ENCODE data around the gene TSEN2. TPM values are rescaled to one million over a fixed set of nuclear protein-coding genes. Genes with fewer than 3 reads are reported as not detected.

The TSEN2 gene
- total RNA-seq, 1 experiment from 2014 or later, result 35.5 TPM

DNA sequence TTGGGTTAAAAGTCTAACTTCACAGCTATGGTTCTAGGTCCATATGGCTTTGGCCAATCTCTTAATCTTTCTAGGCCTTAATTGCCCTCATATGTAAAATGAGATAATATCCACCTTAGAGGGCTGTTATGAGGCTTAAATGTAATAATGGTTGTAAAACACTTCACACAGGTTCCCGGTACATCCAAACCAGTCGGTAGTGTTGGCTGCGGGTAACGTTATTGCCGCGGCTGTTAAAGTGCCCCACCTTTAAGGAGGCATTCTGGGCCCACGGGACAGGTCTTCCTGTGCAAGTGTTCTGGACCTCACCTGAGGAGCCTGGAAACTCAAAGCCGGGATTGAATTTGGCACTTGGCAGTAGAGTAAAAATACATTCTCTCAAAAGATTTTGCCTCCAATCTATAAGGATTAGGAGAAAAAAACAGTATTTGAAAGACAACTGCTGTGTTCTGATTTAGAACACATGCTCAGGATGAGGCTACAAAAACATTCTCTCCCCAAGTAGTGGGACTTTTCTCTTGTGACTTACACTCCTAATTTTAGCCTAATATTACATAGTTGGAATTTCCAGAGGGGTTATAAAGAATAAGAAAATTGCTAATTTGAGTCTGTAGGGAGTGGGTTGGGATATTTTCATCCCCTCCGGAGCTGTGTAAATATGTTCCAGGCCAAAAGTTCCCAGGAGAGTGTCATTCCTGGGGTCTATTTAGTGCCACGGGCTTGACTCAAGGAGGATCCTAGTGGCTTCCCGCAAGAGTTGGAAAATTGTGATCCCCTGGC, 44.9 kb upstream of the TSEN2 start:
- Histone ChIP-seq H3K9ac (ENCODE audit: low read length) (no peak overlapping the region), H4K20me1 (ENCODE audit: insufficient read depth) (no peaks in the 10 kb centered on the region), H3K79me2 (ENCODE audit: insufficient read depth, low read length) (no peaks in the 10 kb centered on the region), H3K27ac (ENCODE audit: low read depth, low read length) (no peak overlapping the region), H3K4me3 (replicated peaks in 1 of 2; ENCODE audit: low read depth in 1 of 2, low read length in 2 of 2) (no peak overlapping the region), H3K9me2 (ENCODE audit: insufficient read depth) (no peaks in the 10 kb centered on the region), H3K4me2 (ENCODE audit: low read length) (no peak overlapping the region), H3K9me3 (ENCODE audit: control insufficient read depth in 1 of 2, insufficient read depth in 1 of 2, low read depth in 1 of 2, low read length in 2 of 2) (no peaks in the 10 kb centered on the region), H3K27me3 (ENCODE audit: insufficient read depth, low read length) (no peaks in the 10 kb centered on the region), H3K36me3 (ENCODE audit: control insufficient read depth in 1 of 2, insufficient read depth in 2 of 2, low read length in 2 of 2) (no peaks in the 10 kb centered on the region), H3K4me1 (ENCODE audit: control insufficient read depth in 1 of 2, insufficient read depth in 2 of 2, low read length in 2 of 2) (peaks cover 14 to 33% of the 10 kb centered on the region in 2 experiments), H2AFZ (ENCODE audit: low read depth, low read length, poor library complexity, severe bottlenecking) (no peak overlapping the region)
- no peak for ATAC-seq
- ChIA-PET CTCF (no interaction called here), POLR2A (no interaction called here), RAD21 (ENCODE audit: low non-redundant PET in 1 of 2, low total read pairs in 2 of 2, uncharacterized antibody in 2 of 2, unreplicated experiment in 2 of 2) (no interaction called here)
- TF ChIP-seq, protein P1, sequence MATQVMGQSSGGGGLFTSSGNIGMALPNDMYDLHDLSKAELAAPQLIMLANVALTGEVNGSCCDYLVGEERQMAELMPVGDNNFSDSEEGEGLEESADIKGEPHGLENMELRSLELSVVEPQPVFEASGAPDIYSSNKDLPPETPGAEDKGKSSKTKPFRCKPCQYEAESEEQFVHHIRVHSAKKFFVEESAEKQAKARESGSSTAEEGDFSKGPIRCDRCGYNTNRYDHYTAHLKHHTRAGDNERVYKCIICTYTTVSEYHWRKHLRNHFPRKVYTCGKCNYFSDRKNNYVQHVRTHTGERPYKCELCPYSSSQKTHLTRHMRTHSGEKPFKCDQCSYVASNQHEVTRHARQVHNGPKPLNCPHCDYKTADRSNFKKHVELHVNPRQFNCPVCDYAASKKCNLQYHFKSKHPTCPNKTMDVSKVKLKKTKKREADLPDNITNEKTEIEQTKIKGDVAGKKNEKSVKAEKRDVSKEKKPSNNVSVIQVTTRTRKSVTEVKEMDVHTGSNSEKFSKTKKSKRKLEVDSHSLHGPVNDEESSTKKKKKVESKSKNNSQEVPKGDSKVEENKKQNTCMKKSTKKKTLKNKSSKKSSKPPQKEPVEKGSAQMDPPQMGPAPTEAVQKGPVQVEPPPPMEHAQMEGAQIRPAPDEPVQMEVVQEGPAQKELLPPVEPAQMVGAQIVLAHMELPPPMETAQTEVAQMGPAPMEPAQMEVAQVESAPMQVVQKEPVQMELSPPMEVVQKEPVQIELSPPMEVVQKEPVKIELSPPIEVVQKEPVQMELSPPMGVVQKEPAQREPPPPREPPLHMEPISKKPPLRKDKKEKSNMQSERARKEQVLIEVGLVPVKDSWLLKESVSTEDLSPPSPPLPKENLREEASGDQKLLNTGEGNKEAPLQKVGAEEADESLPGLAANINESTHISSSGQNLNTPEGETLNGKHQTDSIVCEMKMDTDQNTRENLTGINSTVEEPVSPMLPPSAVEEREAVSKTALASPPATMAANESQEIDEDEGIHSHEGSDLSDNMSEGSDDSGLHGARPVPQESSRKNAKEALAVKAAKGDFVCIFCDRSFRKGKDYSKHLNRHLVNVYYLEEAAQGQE (IDR thresholded peaks at IDR 0.05; ENCODE audit: low read depth), result no peak
- TF ChIP-seq POLR2A (IDR thresholded peaks at IDR 0.05; ENCODE audit: borderline replicate concordance, extremely low read depth, insufficient read depth, insufficient read length) (no peak), EZH2phosphoT487 (IDR thresholded peaks at IDR 0.05; ENCODE audit: borderline replicate concordance) (no peak), RAD21 (IDR thresholded peaks at IDR 0.05; ENCODE audit: low read depth) (no peak), SRF (IDR thresholded peaks at IDR 0.05; ENCODE audit: low read depth) (no peak), JUND (IDR thresholded peaks at IDR 0.05) (no peak), CBX3 (IDR thresholded peaks at IDR 0.05; ENCODE audit: low read depth) (no peak), FOSL1 (IDR thresholded peaks at IDR 0.05; ENCODE audit: low read depth) (no peak), ZNF274 (IDR thresholded peaks at IDR 0.05; ENCODE audit: low read depth, low read length) (no peak), CEBPB (IDR thresholded peaks at IDR 0.05; ENCODE audit: low read depth) (no peak), EZH2 (IDR thresholded peaks at IDR 0.05) (no peak)
- TF ChIP-seq, protein P2, sequence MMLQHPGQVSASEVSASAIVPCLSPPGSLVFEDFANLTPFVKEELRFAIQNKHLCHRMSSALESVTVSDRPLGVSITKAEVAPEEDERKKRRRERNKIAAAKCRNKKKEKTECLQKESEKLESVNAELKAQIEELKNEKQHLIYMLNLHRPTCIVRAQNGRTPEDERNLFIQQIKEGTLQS (IDR thresholded peaks at IDR 0.05), result no peak
- DNase-seq (ENCODE audit: low read depth, low spot score), result no peak
- BruUV-seq (replicated peaks), result no TSS peak
- intact Hi-C loops (cut with micrococcal nuclease), result no loop called here

All from HCT116 (cell line).